GM23248 (cell line): ENCODE results near the gene ZNF205. TPM values are rescaled to one million over a fixed set of nuclear protein-coding genes. Genes with fewer than 3 reads are reported as not detected.
"Not testable (repeated sequence)": the region's sequence is repeated elsewhere in the genome, so short reads cannot be mapped to it uniquely, and the experiment has no call there.

ENCODE experiments used
- DNase-seq: peaks from one replicate; pipeline ENCODE4 v3.0.0-alpha.2; 2015
- H2AFZ ChIP-seq: fragments of 200-600 bp; sonication (generic); 2 replicates; pipeline ENCODE4 v1.6.1; 2016; ENCODE audit warnings: antibody characterized with exemption
- H3F3A ChIP-seq: fragments of 200-600 bp; sonication (generic); 2 replicates; pipeline ENCODE4 v1.6.1; 2016; ENCODE audit warnings: mild to moderate bottlenecking, antibody characterized with exemption, mixed run types; ENCODE audit not compliant: insufficient read depth
- H3K27ac ChIP-seq: fragments of 200-600 bp; sonication (generic); 2 replicates; pipeline ENCODE4 v1.5.1; 2016; ENCODE audit warnings: mild to moderate bottlenecking
- H3K27me3 ChIP-seq: fragments of 200-600 bp; sonication (generic); replicated peaks from 2 replicates; pipeline ENCODE4 v1.6.1; 2016; ENCODE audit warnings: mild to moderate bottlenecking; ENCODE audit not compliant: insufficient read depth
- H3K36me3 ChIP-seq: fragments of 200-600 bp; sonication (generic); 2 replicates; pipeline ENCODE4 v1.6.1; 2016; ENCODE audit warnings: low read depth, mild to moderate bottlenecking
- H3K4me1 ChIP-seq: fragments of 200-600 bp; sonication (generic); 2 replicates; pipeline ENCODE4 v1.6.1; 2016; ENCODE audit warnings: mild to moderate bottlenecking; ENCODE audit not compliant: insufficient read depth
- H3K4me2 ChIP-seq: fragments of 200-600 bp; sonication (generic); one replicate; pipeline ENCODE4 v1.6.1; 2016; ENCODE audit warnings: mild to moderate bottlenecking; ENCODE audit not compliant: unreplicated experiment
- H3K4me3 ChIP-seq: fragments of 200-600 bp; sonication (generic); 2 replicates; pipeline ENCODE4 v1.5.1; 2016; ENCODE audit warnings: mild to moderate bottlenecking
- H3K79me2 ChIP-seq: fragments of 200-600 bp; sonication (generic); 2 replicates; pipeline ENCODE4 v1.6.1; 2016; ENCODE audit warnings: mild to moderate bottlenecking; ENCODE audit not compliant: insufficient read depth
- H3K9ac ChIP-seq: fragments of 200-600 bp; sonication (generic); 2 replicates; pipeline ENCODE4 v1.6.1; 2016; ENCODE audit warnings: mild to moderate bottlenecking
- H3K9me2 ChIP-seq: fragments of 200-600 bp; sonication (generic); 2 replicates; pipeline ENCODE4 v1.6.1; 2016; ENCODE audit warnings: mixed run types, mild to moderate bottlenecking, moderate library complexity; ENCODE audit not compliant: insufficient read depth
- H3K9me3 ChIP-seq: fragments of 200-600 bp; sonication (generic); one replicate; pipeline ENCODE4 v1.6.1; 2017; ENCODE audit warnings: low read depth
- H4K20me1 ChIP-seq: fragments of 200-600 bp; sonication (generic); 2 replicates; pipeline ENCODE4 v1.6.0; 2016; ENCODE audit not compliant: insufficient read depth
- EZH2 ChIP-seq: fragments of 200-600 bp; sonication (generic); IDR thresholded peaks from 2 replicates; pipeline ENCODE4 v1.6.1; 2018; ENCODE audit warnings: antibody characterized with exemption, mild to moderate bottlenecking; ENCODE audit not compliant: insufficient read depth, poor library complexity, severe bottlenecking
- EZH2phosphoT487 ChIP-seq: fragments of 200-600 bp; sonication (generic); IDR thresholded peaks from 2 replicates; pipeline ENCODE4 v1.6.1; 2018; ENCODE audit warnings: antibody characterized with exemption, moderate library complexity, mild to moderate bottlenecking, low read depth; ENCODE audit not compliant: insufficient read depth
- WGBS, 2 experiments: methylation state at CpG; one replicate each; pipeline ENCODE4 v1.1.6; 2015 to 2017; ENCODE audit warnings: low lambda C conversion rate in 2 of 2, low coverage in 1 of 2; ENCODE audit errors: missing lambda C conversion rate in 2 of 2; 5-methylcytosine and 5-hydroxymethylcytosine counted together
- in situ Hi-C: fragments of 300-500 bp; cut with MboI; formaldehyde crosslinking; loops from 2 replicates; pipeline ENCODE4 v1.15.0; 2020
- polyA plus RNA-seq: library from polyadenylated mRNA; unstranded; fragments of >200 nt; fragmentation: Nextera tagmentation; extraction: Ambion mirVana; gene quantifications from 2 replicates; pipeline ENCODE4 v1.2.1, GENCODE V29; 2016
- small RNA-seq: library from RNA; depleted of rRNA; stranded (forward); fragments of <200 nt; gene quantifications from one replicate; pipeline ENCODE3, GENCODE V24; 2014; ENCODE audit warnings: low read depth, low replicate concordance
- total RNA-seq: library from RNA; depleted of rRNA; stranded (reverse); fragments of >200 nt; shearing (Covaris generic); gene quantifications from 2 replicates; pipeline ENCODE4 v1.2.3, GENCODE V29; 2014; rRNA removed

Gene ZNF205
- total and polyA plus RNA-seq, 2 experiments from 2014 or later: 4.4 to 14.6 TPM

DNA sequence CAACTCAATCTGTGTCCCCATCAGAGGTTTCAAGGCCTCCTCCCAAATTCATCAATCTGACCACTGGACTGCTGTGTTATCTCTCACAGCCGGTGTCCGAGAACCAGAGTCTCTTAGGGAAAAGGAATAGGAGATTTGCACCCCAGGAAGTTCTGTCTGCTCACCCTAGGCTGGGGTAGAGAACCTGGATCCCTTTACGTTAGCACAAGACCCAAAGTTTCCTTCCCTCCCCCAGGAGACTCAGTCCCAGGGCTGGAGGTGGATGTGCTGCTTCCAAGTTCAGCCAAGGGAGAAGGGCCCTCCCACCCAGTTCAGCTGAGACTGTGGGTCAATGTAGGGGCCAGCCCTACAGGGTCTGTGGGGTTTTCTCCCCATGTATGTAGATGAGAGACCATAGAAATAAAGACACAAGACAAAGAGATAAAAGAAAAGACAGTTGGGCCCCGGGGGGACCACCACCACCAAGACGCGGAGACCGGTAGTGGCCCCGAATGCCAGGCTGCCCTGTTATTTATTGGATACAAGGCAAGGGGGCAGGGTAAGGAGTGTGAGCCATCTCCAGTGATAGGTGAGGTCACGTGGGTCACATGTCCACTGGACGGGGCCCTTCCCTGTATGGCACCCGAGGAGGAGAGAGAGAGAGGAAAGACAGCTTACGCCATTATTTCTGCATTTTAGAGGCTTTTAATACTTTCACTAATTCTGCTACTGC lies 52.9 kb downstream of the ZNF205 start:
- peaks cover 22% of the 10 kb centered on the region for H3K27me3 ChIP-seq
- WGBS, 2 experiments: 68 to 73% methylated on average over 12 of the region's 12 CpGs
- in situ Hi-C loops: no loop called here
- H3K4me1 ChIP-seq: no peaks in the 10 kb centered on the region
- no peak for DNase-seq
- no peaks in the 10 kb centered on the region for H4K20me1 ChIP-seq
- H3K4me3 ChIP-seq: peak overlapping the region; percentile 43; the same call in 1 of the 2 replicates
- H3K9me3 ChIP-seq: no peaks in the 10 kb centered on the region
- no peaks in the 10 kb centered on the region for H3K9me2 ChIP-seq
- no peaks in the 10 kb centered on the region for H3F3A ChIP-seq
- H3K27ac ChIP-seq: no peak overlapping the region
- no peak overlapping the region for H3K9ac ChIP-seq
- peak overlapping the region; percentile 76 for H3K4me2 ChIP-seq
- no peak for TF ChIP-seq EZH2phosphoT487
- TF ChIP-seq EZH2: no peak
- no peaks in the 10 kb centered on the region for H3K79me2 ChIP-seq
- peak overlapping the region; percentile 90 for H2AFZ ChIP-seq
- H3K36me3 ChIP-seq: no peaks in the 10 kb centered on the region

DNA sequence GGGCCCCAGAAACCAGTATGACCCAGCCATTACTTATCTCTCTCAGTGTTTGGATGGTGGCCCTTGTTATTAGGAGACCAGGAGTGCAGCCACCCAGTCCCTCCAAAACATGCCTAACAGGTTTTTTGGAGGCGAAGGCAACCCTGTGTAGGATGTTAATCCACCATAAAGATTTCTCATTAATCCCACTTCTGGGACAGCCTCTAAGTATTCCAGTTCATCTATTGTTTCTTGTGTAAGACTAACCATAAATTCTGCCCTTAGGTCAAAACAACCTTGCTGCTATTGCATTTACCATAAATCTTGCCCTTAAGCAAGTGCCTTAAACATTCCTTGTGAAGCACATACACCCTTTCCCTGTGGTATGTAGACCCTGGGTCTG lies 54.1 kb downstream of the ZNF205 start:
- no peak overlapping the region for H3K4me3 ChIP-seq
- no peak for DNase-seq
- H3K4me2 ChIP-seq: no peak overlapping the region
- H3K27ac ChIP-seq: no peak overlapping the region
- peaks cover 34% of the 10 kb centered on the region for H3K27me3 ChIP-seq
- in situ Hi-C loops: no loop called here
- no peaks in the 10 kb centered on the region for H4K20me1 ChIP-seq
- 0 out of 2 replicates have a peak, but pooled peaks cover 4% of the 10 kb centered on the region for H3K4me1 ChIP-seq
- TF ChIP-seq EZH2phosphoT487 (no peak), EZH2 (no peak)
- no peaks in the 10 kb centered on the region for H3K36me3 ChIP-seq
- H3K9me3 ChIP-seq: no peaks in the 10 kb centered on the region
- H3K79me2 ChIP-seq: no peaks in the 10 kb centered on the region
- 0 to 4% methylated on average over 1 of the region's 1 CpG for WGBS, 2 experiments
- H3K9me2 ChIP-seq: no peaks in the 10 kb centered on the region
- H3F3A ChIP-seq: no peaks in the 10 kb centered on the region
- H3K9ac ChIP-seq: no peak overlapping the region
- no peak overlapping the region for H2AFZ ChIP-seq

DNA sequence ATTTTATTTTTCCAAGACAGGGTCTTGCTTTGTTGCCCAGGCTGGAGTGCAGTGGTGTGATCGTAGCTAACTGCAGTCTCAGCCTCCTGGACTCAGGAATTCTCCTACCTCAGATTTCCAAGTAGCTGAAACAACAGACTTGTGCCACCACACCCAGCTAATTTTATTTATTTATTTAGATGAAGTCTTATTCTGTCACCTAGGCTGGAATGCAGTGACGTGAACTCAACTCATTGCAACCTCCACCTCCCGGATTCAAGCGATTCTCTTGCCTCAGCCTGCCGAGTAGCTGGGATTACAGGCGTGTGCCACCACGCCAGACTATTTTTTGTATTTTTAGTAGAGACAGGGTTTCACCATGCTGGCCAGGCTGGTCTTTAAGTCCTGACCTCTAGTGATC lies 56.3 kb downstream of the ZNF205 start:
- H3F3A ChIP-seq, H3K79me2 ChIP-seq, in situ Hi-C loops, H2AFZ ChIP-seq, H3K4me2 ChIP-seq, H3K4me1 ChIP-seq, H3K4me3 ChIP-seq, H3K9me3 ChIP-seq, H3K9me2 ChIP-seq, DNase-seq, H3K27ac ChIP-seq, H3K36me3 ChIP-seq, H4K20me1 ChIP-seq, H3K9ac ChIP-seq: not testable (repeated sequence)
- peaks cover 49% of the 10 kb centered on the region for H3K27me3 ChIP-seq
- 75 to 78% methylated on average over 7 of the region's 7 CpGs for WGBS, 2 experiments

Small RNA genes within 50 kb of the gene (small RNA-seq; reads per million reads assigned to genes)
- 0.81 reads per million, percentile 30 among the genes with 10 or more reads in this experiment for gene RNU1-22P

Other genes with a start within 250 kb of the ZNF205 start
- 60.3 and 112 TPM in 2 replicates for gene FLYWCH2, start 229.4 kb upstream of the ZNF205 start, total RNA-seq
- gene FLYWCH2, start 229.4 kb upstream of the ZNF205 start, polyA plus RNA-seq: 48.6 and 53.6 TPM in 2 replicates
- 43.3 and 44.7 TPM in 2 replicates for gene FLYWCH1, start 200.7 kb upstream of the ZNF205 start, total RNA-seq
- gene FLYWCH1, start 200.7 kb upstream of the ZNF205 start, polyA plus RNA-seq: 16.0 and 18.7 TPM in 2 replicates
- not detected in 2 replicates for gene KREMEN2, start 148.3 kb upstream of the ZNF205 start, total RNA-seq
- gene KREMEN2, start 148.3 kb upstream of the ZNF205 start, polyA plus RNA-seq: not detected in 2 replicates
- gene PAQR4, start 143.2 kb upstream of the ZNF205 start, total RNA-seq: 7.7 and 11.3 TPM in 2 replicates
- 5.1 and 5.6 TPM in 2 replicates for gene PAQR4, start 143.2 kb upstream of the ZNF205 start, polyA plus RNA-seq
- 11.0 and 15.6 TPM in 2 replicates for gene PKMYT1, start 132.1 kb upstream of the ZNF205 start, total RNA-seq
- 21.1 TPM in 2 replicates for gene PKMYT1, start 132.1 kb upstream of the ZNF205 start, polyA plus RNA-seq
- gene CLDN9, start 99.7 kb upstream of the ZNF205 start, total RNA-seq: not detected in 2 replicates
- gene CLDN9, start 99.7 kb upstream of the ZNF205 start, polyA plus RNA-seq: 0.09 TPM in 1 of 2 replicates, not detected in the other
- gene CLDN6, start 94.4 kb upstream of the ZNF205 start, total RNA-seq: not detected in 2 replicates
- 0.32 and 0.33 TPM in 2 replicates for gene CLDN6, start 94.4 kb upstream of the ZNF205 start, polyA plus RNA-seq
- 700 and 735 TPM in 2 replicates for gene TNFRSF12A, start 92.2 kb upstream of the ZNF205 start, total RNA-seq
- gene TNFRSF12A, start 92.2 kb upstream of the ZNF205 start, polyA plus RNA-seq: 864 and 895 TPM in 2 replicates
- 5.8 and 7.2 TPM in 2 replicates for gene HCFC1R1, start 88.6 kb upstream of the ZNF205 start, total RNA-seq
- 53.2 and 60.4 TPM in 2 replicates for gene HCFC1R1, start 88.6 kb upstream of the ZNF205 start, polyA plus RNA-seq
- gene THOC6, start 88.6 kb upstream of the ZNF205 start, total RNA-seq: 12.3 and 17.7 TPM in 2 replicates
- 18.1 and 22.4 TPM in 2 replicates for gene THOC6, start 88.6 kb upstream of the ZNF205 start, polyA plus RNA-seq
- gene BICDL2, start 75.6 kb upstream of the ZNF205 start, total RNA-seq: 0.11 TPM in 1 of 2 replicates, not detected in the other
- 0.30 and 0.63 TPM in 2 replicates for gene BICDL2, start 75.6 kb upstream of the ZNF205 start, polyA plus RNA-seq
- gene MMP25, start 66.0 kb upstream of the ZNF205 start, total RNA-seq: not detected in 2 replicates
- 0.16 and 0.23 TPM in 2 replicates for gene MMP25, start 66.0 kb upstream of the ZNF205 start, polyA plus RNA-seq
- 0.76 TPM in 1 of 2 replicates, not detected in the other for gene IL32, start 46.9 kb upstream of the ZNF205 start, total RNA-seq
- gene IL32, start 46.9 kb upstream of the ZNF205 start, polyA plus RNA-seq: 0.56 and 1.0 TPM in 2 replicates
- not detected in 2 replicates for gene ZSCAN10, start 13.3 kb upstream of the ZNF205 start, total RNA-seq
- gene ZSCAN10, start 13.3 kb upstream of the ZNF205 start, polyA plus RNA-seq: 0.08 TPM in 1 of 2 replicates, not detected in the other
- gene ZNF213, start 22.4 kb downstream of the ZNF205 start, total RNA-seq: 7.3 and 7.7 TPM in 2 replicates
- 5.3 and 5.4 TPM in 2 replicates for gene ZNF213, start 22.4 kb downstream of the ZNF205 start, polyA plus RNA-seq
- gene OR1F1, start 75.6 kb downstream of the ZNF205 start, total RNA-seq: 5.3 TPM in 1 of 2 replicates, not detected in the other
- gene OR1F1, start 75.6 kb downstream of the ZNF205 start, polyA plus RNA-seq: not detected in 2 replicates
- gene ZNF200, start 122.6 kb downstream of the ZNF205 start, total RNA-seq: 6.2 and 10.3 TPM in 2 replicates
- 7.0 and 7.8 TPM in 2 replicates for gene ZNF200, start 122.6 kb downstream of the ZNF205 start, polyA plus RNA-seq
- gene MEFV, start 144.0 kb downstream of the ZNF205 start, total RNA-seq: not detected in 2 replicates
- gene MEFV, start 144.0 kb downstream of the ZNF205 start, polyA plus RNA-seq: not detected in 2 replicates
- 55.7 and 66.3 TPM in 2 replicates for gene ZNF263, start 170.9 kb downstream of the ZNF205 start, total RNA-seq
- gene ZNF263, start 170.9 kb downstream of the ZNF205 start, polyA plus RNA-seq: 20.5 and 22.1 TPM in 2 replicates
- 4.9 and 14.9 TPM in 2 replicates for gene TIGD7, start 192.8 kb downstream of the ZNF205 start, total RNA-seq
- 3.9 and 5.3 TPM in 2 replicates for gene TIGD7, start 192.8 kb downstream of the ZNF205 start, polyA plus RNA-seq
- gene ZNF75A, start 192.9 kb downstream of the ZNF205 start, total RNA-seq: 17.2 and 29.1 TPM in 2 replicates
- 14.6 and 16.7 TPM in 2 replicates for gene ZNF75A, start 192.9 kb downstream of the ZNF205 start, polyA plus RNA-seq
- 0.51 TPM in 1 of 2 replicates, not detected in the other for gene OR2C1, start 243.3 kb downstream of the ZNF205 start, total RNA-seq
- gene OR2C1, start 243.3 kb downstream of the ZNF205 start, polyA plus RNA-seq: 0.27 TPM in 1 of 2 replicates, not detected in the other